ENCODE results near the gene CYBC1.

- no peak for TF ChIP-seq CTCF (IDR thresholded peaks at IDR 0.05 in 4 of 5, conservative IDR thresholded peaks at IDR 0.05 in 1 of 5)
- TF ChIP-seq POLR2A (IDR thresholded peaks at IDR 0.05) = no peak
These were observed 16.9 kb downstream of the CYBC1 start for GRCh38 chr17:82433560-82434215.
